Hepatocyte (in vitro differentiated cells): ENCODE measurements around the gene PIK3R1. TPM values are rescaled to one million over a fixed set of nuclear protein-coding genes. Genes with fewer than 3 reads are reported as not detected.

Source experiments
- DNase-seq: peaks from one replicate; pipeline ENCODE4 v3.0.0-alpha.2; 2016; ENCODE audit warnings: low spot score
- H2AFZ ChIP-seq: fragments of 200-600 bp; sonication (generic); 2 replicates; pipeline ENCODE4 v1.6.0; 2016; ENCODE audit warnings: antibody characterized with exemption, mild to moderate bottlenecking
- H3K27ac ChIP-seq: fragments of 200-600 bp; sonication (generic); 2 replicates; pipeline ENCODE4 v1.5.1; 2016; ENCODE audit warnings: mild to moderate bottlenecking
- H3K27me3 ChIP-seq: fragments of 200-600 bp; sonication (generic); 2 replicates; pipeline ENCODE4 v1.6.1; 2016
- H3K36me3 ChIP-seq: fragments of 200-600 bp; sonication (generic); replicated peaks from 2 replicates; pipeline ENCODE4 v1.5.1; 2016; ENCODE audit warnings: low read depth; ENCODE audit not compliant: insufficient read depth
- H3K4me1 ChIP-seq: fragments of 200-600 bp; sonication (generic); 2 replicates; pipeline ENCODE4 v1.5.1; 2016; ENCODE audit warnings: mild to moderate bottlenecking, moderate library complexity; ENCODE audit not compliant: insufficient read depth
- H3K4me2 ChIP-seq: fragments of 200-600 bp; sonication (generic); 2 replicates; pipeline ENCODE4 v1.6.0; 2016
- H3K4me3 ChIP-seq: fragments of 200-600 bp; sonication (generic); 2 replicates; pipeline ENCODE4 v1.5.1; 2016; ENCODE audit warnings: mild to moderate bottlenecking
- H3K79me2 ChIP-seq: fragments of 200-600 bp; sonication (generic); 2 replicates; pipeline ENCODE4 v1.6.0; 2017; ENCODE audit warnings: mild to moderate bottlenecking
- H3K9me2 ChIP-seq: fragments of 200-600 bp; sonication (generic); replicated peaks from 2 replicates; pipeline ENCODE4 v1.6.0; 2017; ENCODE audit warnings: mild to moderate bottlenecking; ENCODE audit not compliant: insufficient read depth
- H3K9me3 ChIP-seq: fragments of 200-600 bp; sonication (generic); 2 replicates; pipeline ENCODE4 v1.5.1; 2016; ENCODE audit warnings: low read depth, mild to moderate bottlenecking
- H4K20me1 ChIP-seq: fragments of 200-600 bp; sonication (generic); 2 replicates; pipeline ENCODE4 v1.6.0; 2016; ENCODE audit warnings: mild to moderate bottlenecking; ENCODE audit not compliant: insufficient read depth, poor library complexity, severe bottlenecking
- EZH2 ChIP-seq: fragments of 200-600 bp; sonication (generic); IDR thresholded peaks from 2 replicates; pipeline ENCODE4 v1.6.1; 2016; ENCODE audit warnings: antibody characterized with exemption, mild to moderate bottlenecking, borderline replicate concordance
- EZH2phosphoT487 ChIP-seq: fragments of 200-600 bp; sonication (generic); IDR thresholded peaks from one replicate; pipeline ENCODE4 v1.6.1; 2018; ENCODE audit warnings: antibody characterized with exemption, mild to moderate bottlenecking, low read depth, moderate library complexity; ENCODE audit not compliant: unreplicated experiment, severe bottlenecking
- WGBS: methylation state at CpG from one replicate; pipeline ENCODE4 v1.1.6; 2016; ENCODE audit warnings: low lambda C conversion rate; ENCODE audit errors: missing lambda C conversion rate; 5-methylcytosine and 5-hydroxymethylcytosine counted together
- polyA plus RNA-seq: library from polyadenylated mRNA; unstranded; fragments of >200 nt; fragmentation: Nextera tagmentation; extraction: Ambion mirVana; gene quantifications from 2 replicates; pipeline ENCODE4 v1.2.1, GENCODE V29; 2016
- total RNA-seq: library from RNA; depleted of rRNA; stranded (reverse); fragments of >200 nt; gene quantifications from 2 replicates; pipeline ENCODE4 v1.2.3, GENCODE V29; 2014
- TF ChIP-seq, protein P1 (sequence below): fragments of 200-600 bp; sonication (generic); IDR thresholded peaks from 2 replicates; pipeline ENCODE4 v1.5.1; 2016; ENCODE audit warnings: antibody characterized with exemption, mild to moderate bottlenecking; ENCODE audit not compliant: poor library complexity

The PIK3R1 gene
- total and polyA plus RNA-seq, 2 experiments from 2014 or later, result 38.9 to 109 TPM

DNA sequence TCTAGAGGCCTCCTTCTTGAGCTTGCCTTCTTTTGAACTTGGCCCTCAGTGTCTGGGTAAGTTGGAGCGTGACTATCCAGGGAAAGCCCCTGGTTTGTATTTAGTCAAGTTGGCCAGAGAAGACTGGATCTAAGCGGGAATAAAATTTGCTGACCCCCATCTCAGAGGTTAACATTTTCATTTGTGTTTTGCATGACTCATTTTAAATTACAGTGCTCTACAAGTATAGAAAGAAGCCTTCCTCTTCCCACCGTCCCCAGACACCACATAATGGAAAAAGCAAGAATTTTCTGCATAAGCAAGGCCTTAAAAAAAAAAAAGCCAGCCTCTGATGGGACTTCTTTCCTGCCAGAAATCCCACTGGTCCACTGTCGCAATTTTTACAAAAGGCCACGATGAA lies 27.2 kb downstream of the PIK3R1 start:
- Histone ChIP-seq H3K9me2 (no peaks in the 10 kb centered on the region), H3K4me2 (no peak overlapping the region), H3K36me3 (no peaks in the 10 kb centered on the region), H3K79me2 (peaks cover 98% of the 10 kb centered on the region), H3K4me3 (no peak overlapping the region), H4K20me1 (peaks cover 76% of the 10 kb centered on the region), H3K27me3 (no peaks in the 10 kb centered on the region), H3K9me3 (no peaks in the 10 kb centered on the region), H3K27ac (no peak overlapping the region), H3K4me1 (peaks cover 35% of the 10 kb centered on the region), H2AFZ (no peak overlapping the region)
- 89% methylated on average over 5 of the region's 5 CpGs for WGBS
- DNase-seq, result no peak
- TF ChIP-seq EZH2phosphoT487 (no peak), EZH2 (no peak)
- TF ChIP-seq, protein P1, sequence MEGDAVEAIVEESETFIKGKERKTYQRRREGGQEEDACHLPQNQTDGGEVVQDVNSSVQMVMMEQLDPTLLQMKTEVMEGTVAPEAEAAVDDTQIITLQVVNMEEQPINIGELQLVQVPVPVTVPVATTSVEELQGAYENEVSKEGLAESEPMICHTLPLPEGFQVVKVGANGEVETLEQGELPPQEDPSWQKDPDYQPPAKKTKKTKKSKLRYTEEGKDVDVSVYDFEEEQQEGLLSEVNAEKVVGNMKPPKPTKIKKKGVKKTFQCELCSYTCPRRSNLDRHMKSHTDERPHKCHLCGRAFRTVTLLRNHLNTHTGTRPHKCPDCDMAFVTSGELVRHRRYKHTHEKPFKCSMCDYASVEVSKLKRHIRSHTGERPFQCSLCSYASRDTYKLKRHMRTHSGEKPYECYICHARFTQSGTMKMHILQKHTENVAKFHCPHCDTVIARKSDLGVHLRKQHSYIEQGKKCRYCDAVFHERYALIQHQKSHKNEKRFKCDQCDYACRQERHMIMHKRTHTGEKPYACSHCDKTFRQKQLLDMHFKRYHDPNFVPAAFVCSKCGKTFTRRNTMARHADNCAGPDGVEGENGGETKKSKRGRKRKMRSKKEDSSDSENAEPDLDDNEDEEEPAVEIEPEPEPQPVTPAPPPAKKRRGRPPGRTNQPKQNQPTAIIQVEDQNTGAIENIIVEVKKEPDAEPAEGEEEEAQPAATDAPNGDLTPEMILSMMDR, result no peak

DNA sequence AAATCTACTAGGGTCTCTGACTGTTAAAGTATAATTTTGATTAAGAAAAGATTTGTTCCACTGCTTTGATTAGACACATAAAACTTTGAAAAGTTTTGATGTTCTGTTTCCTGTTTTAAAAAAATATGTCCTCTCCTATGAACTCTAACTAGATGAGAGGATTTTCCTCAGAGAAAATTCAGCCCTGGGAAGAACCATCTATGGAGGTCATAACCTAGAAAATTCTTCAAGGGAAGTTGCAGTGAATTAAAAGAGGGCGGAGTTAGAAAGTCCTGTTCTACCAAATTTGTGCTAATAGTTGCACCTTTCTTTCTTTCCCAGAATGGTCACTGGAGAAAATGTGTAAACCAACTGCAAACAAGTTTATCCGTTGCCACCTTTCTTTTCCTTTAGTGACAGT lies 27.7 kb downstream of the PIK3R1 start:
- Histone ChIP-seq H3K4me2 (no peak overlapping the region), H3K27me3 (no peaks in the 10 kb centered on the region), H3K27ac (no peak overlapping the region), H3K36me3 (no peaks in the 10 kb centered on the region), H4K20me1 (peaks cover 74% of the 10 kb centered on the region), H3K4me3 (no peak overlapping the region), H3K9me2 (no peaks in the 10 kb centered on the region), H3K79me2 (peaks cover 98% of the 10 kb centered on the region), H2AFZ (no peak overlapping the region), H3K9me3 (no peaks in the 10 kb centered on the region), H3K4me1 (peaks cover 30% of the 10 kb centered on the region)
- TF ChIP-seq EZH2phosphoT487, result no peak
- TF ChIP-seq, protein P1, result no peak
- no peak for TF ChIP-seq EZH2
- DNase-seq, result no peak
- 91% methylated on average over 2 of the region's 2 CpGs for WGBS

DNA sequence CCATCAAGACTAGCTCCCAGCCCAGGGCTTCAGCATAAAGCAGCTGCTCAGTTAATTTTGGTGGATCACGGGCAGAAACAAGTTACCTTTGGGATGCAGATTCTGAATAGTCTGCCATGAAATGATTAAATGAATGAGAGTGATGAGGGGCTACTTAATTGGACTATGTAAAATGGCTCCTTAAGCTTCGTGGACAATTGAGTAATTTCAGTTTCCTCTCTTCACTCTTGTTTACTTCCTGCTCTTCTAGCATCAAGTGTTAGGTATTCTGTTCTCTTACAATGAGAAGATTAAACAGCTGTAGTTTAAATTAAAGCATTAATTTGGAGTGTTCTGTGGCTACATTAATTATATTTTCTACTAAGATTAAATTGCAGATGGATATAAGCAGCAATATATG lies 28.1 kb downstream of the PIK3R1 start:
- no peak overlapping the region for H3K4me3 ChIP-seq
- 94% methylated on average over 2 of the region's 2 CpGs for WGBS
- H3K79me2 ChIP-seq, result peaks cover 98% of the 10 kb centered on the region
- no peaks in the 10 kb centered on the region for H3K27me3 ChIP-seq
- H3K4me2 ChIP-seq, result no peak overlapping the region
- H3K4me1 ChIP-seq, result peaks cover 26% of the 10 kb centered on the region
- H3K36me3 ChIP-seq, result no peaks in the 10 kb centered on the region
- no peak overlapping the region for H2AFZ ChIP-seq
- TF ChIP-seq EZH2 (no peak), EZH2phosphoT487 (no peak)
- TF ChIP-seq, protein P1, result no peak
- H3K27ac ChIP-seq, result no peak overlapping the region
- peaks cover 74% of the 10 kb centered on the region for H4K20me1 ChIP-seq
- H3K9me2 ChIP-seq, result no peaks in the 10 kb centered on the region
- DNase-seq, result no peak
- no peaks in the 10 kb centered on the region for H3K9me3 ChIP-seq

DNA sequence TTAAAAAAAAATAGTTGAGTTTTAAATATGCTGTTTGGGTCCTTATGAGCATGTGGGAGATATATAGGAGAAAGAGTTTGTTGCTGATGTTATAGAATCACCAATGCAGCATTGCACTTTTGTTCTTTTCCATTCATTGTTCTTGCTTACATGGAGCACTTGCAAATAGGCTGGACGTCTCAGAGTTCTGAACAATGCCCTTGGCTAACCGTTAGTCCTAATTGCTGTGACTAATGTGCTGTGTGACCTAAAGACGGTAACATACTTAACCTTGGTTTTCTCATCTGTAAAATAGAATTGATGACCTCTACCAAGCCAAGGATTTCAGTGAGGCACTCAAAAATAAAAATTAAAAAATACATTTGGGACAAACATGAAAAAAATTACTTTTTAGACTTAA lies 29.8 kb downstream of the PIK3R1 start:
- no peak for DNase-seq
- peaks cover 74% of the 10 kb centered on the region for H4K20me1 ChIP-seq
- no peak for TF ChIP-seq EZH2
- no peaks in the 10 kb centered on the region for H3K9me2 ChIP-seq
- H3K4me3 ChIP-seq, result no peak overlapping the region
- no peaks in the 10 kb centered on the region for H3K27me3 ChIP-seq
- no peaks in the 10 kb centered on the region for H3K36me3 ChIP-seq
- peaks cover 16% of the 10 kb centered on the region for H3K4me1 ChIP-seq
- WGBS, result 62% methylated on average over 3 of the region's 3 CpGs
- no peaks in the 10 kb centered on the region for H3K9me3 ChIP-seq
- H3K27ac ChIP-seq, result no peak overlapping the region
- peaks cover 99% of the 10 kb centered on the region for H3K79me2 ChIP-seq
- no peak overlapping the region for H3K4me2 ChIP-seq
- H2AFZ ChIP-seq, result no peak overlapping the region
